ENCODE data around the gene MVB12B. TPM values are rescaled to one million over a fixed set of nuclear protein-coding genes. Genes with fewer than 3 reads are reported as not detected.

Gene MVB12B
- total RNA-seq, 1 experiment from 2014 or later = 10.9 TPM

DNA sequence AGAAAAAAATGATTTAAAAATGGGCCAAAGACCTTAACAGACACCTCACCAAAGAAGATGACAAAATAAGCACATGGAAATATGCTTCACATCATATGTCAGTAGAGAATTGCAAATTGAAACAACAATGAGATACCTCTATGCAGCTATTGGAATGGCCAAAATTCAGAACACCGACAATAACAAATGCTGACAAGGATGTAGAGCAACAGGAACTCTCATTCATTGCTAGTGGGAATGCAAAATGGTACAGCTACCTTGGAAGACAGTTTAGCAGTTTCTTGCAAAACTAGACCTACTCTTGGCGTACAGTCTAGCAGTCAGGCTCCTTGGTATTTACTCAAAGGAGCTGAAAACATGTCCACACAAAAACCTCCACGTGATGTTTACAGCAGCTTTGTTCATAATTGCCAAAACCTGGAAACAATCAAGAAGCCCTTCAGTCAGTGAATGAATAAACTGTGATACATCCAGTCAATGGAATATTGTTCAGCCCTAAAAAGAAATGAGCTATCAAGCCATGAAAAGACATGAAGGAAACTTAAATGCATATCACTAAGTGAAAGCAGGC, 10.5 kb upstream of the MVB12B start:
- H3K4me2 ChIP-seq (ENCODE audit: low read length) = no peak overlapping the region
- H3K27ac ChIP-seq (ENCODE audit: low read depth, low read length) = no peak overlapping the region
- TF ChIP-seq SP1 (IDR thresholded peaks at IDR 0.05; ENCODE audit: low read depth) = no peak
- no peak for TF ChIP-seq CBX3 (IDR thresholded peaks at IDR 0.05; ENCODE audit: low read depth)
- TF ChIP-seq, protein P1, sequence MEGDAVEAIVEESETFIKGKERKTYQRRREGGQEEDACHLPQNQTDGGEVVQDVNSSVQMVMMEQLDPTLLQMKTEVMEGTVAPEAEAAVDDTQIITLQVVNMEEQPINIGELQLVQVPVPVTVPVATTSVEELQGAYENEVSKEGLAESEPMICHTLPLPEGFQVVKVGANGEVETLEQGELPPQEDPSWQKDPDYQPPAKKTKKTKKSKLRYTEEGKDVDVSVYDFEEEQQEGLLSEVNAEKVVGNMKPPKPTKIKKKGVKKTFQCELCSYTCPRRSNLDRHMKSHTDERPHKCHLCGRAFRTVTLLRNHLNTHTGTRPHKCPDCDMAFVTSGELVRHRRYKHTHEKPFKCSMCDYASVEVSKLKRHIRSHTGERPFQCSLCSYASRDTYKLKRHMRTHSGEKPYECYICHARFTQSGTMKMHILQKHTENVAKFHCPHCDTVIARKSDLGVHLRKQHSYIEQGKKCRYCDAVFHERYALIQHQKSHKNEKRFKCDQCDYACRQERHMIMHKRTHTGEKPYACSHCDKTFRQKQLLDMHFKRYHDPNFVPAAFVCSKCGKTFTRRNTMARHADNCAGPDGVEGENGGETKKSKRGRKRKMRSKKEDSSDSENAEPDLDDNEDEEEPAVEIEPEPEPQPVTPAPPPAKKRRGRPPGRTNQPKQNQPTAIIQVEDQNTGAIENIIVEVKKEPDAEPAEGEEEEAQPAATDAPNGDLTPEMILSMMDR (IDR thresholded peaks at IDR 0.05 in 2 of 3, conservative IDR thresholded peaks at IDR 0.05 in 1 of 3; ENCODE audit: borderline replicate concordance in 1 of 3, insufficient read depth in 1 of 3, low read depth in 2 of 3, low read length in 2 of 3) = no peak
- no TSS peak for BruUV-seq (replicated peaks)
- no peak for ATAC-seq
- intact Hi-C loops (cut with micrococcal nuclease) = loop anchor here (5.0 kb wide), 1 partner anchor 81 kb away; no protein-coding TSS in a partner anchor
- no peaks in the 10 kb centered on the region for H3K4me1 ChIP-seq (ENCODE audit: control insufficient read depth in 1 of 2, insufficient read depth in 2 of 2, low read length in 2 of 2)
- no peak overlapping the region for H2AFZ ChIP-seq (ENCODE audit: low read depth, low read length, poor library complexity, severe bottlenecking)
- no peaks in the 10 kb centered on the region for H3K9me2 ChIP-seq (ENCODE audit: insufficient read depth)
- no peaks in the 10 kb centered on the region for H4K20me1 ChIP-seq (ENCODE audit: insufficient read depth)
- CTCF ChIA-PET = interaction anchor here (0.9 kb wide), 1 partner anchor 82 kb away, joined by 3 read pairs; no protein-coding TSS in a partner anchor
- H3K27me3 ChIP-seq (ENCODE audit: insufficient read depth, low read length) = no peaks in the 10 kb centered on the region
- no peak overlapping the region for H3K9ac ChIP-seq (ENCODE audit: low read length)
- H3K4me3 ChIP-seq (replicated peaks in 1 of 2; ENCODE audit: low read depth in 1 of 2, low read length in 2 of 2) = no peak overlapping the region
- POLR2A ChIA-PET = no interaction called here
- DNase-seq (ENCODE audit: low read depth, low spot score) = no peak
- RAD21 ChIA-PET (ENCODE audit: low non-redundant PET in 1 of 2, low total read pairs in 2 of 2, uncharacterized antibody in 2 of 2, unreplicated experiment in 2 of 2) = no interaction called here
- H3K36me3 ChIP-seq (ENCODE audit: control insufficient read depth in 1 of 2, insufficient read depth in 2 of 2, low read length in 2 of 2) = no peaks in the 10 kb centered on the region
- H3K9me3 ChIP-seq (ENCODE audit: control insufficient read depth in 1 of 2, insufficient read depth in 1 of 2, low read depth in 1 of 2, low read length in 2 of 2) = no peaks in the 10 kb centered on the region
- no peaks in the 10 kb centered on the region for H3K79me2 ChIP-seq (ENCODE audit: insufficient read depth, low read length)

DNA sequence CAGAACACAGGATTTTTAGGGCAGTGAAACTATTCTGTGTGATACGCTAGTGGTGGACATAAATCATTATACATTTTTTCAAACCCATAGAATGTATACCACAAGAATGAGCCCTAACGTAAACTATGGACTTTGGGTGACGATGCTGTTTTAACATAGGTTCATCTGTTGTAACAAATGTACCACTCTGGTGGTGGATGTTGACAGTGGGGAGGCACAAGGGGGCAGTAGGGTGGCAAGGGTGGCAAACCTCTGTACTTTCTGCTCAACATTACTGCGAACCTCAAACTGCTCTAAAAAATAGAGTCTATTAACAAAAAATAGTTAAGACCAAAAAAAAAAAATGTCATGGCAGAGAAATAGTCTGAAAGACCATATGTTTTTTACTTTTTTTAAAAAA, 9.1 kb upstream of the MVB12B start:
- CTCF ChIA-PET = interaction anchor here (0.8 to 1.4 kb wide), 3 partner anchors 12 to 174 kb away, joined by 3 to 5 read pairs (median 4); no protein-coding TSS in a partner anchor
- Histone ChIP-seq H3K4me3 (replicated peaks in 1 of 2; ENCODE audit: low read depth in 1 of 2, low read length in 2 of 2) (no peak overlapping the region), H3K27me3 (ENCODE audit: insufficient read depth, low read length) (no peaks in the 10 kb centered on the region), H3K9me3 (ENCODE audit: control insufficient read depth in 1 of 2, insufficient read depth in 1 of 2, low read depth in 1 of 2, low read length in 2 of 2) (no peaks in the 10 kb centered on the region), H3K9ac (ENCODE audit: low read length) (no peak overlapping the region), H3K4me1 (ENCODE audit: control insufficient read depth in 1 of 2, insufficient read depth in 2 of 2, low read length in 2 of 2) (no peaks in the 10 kb centered on the region), H4K20me1 (ENCODE audit: insufficient read depth) (no peaks in the 10 kb centered on the region), H3K36me3 (ENCODE audit: control insufficient read depth in 1 of 2, insufficient read depth in 2 of 2, low read length in 2 of 2) (no peaks in the 10 kb centered on the region), H3K79me2 (ENCODE audit: insufficient read depth, low read length) (no peaks in the 10 kb centered on the region), H2AFZ (ENCODE audit: low read depth, low read length, poor library complexity, severe bottlenecking) (no peak overlapping the region), H3K27ac (ENCODE audit: low read depth, low read length) (no peak overlapping the region), H3K9me2 (ENCODE audit: insufficient read depth) (no peaks in the 10 kb centered on the region), H3K4me2 (ENCODE audit: low read length) (no peak overlapping the region)
- BruUV-seq (replicated peaks) = no TSS peak
- POLR2A ChIA-PET = no interaction called here
- RAD21 ChIA-PET (ENCODE audit: low non-redundant PET in 1 of 2, low total read pairs in 2 of 2, uncharacterized antibody in 2 of 2, unreplicated experiment in 2 of 2) = no interaction called here
- TF ChIP-seq JUND (IDR thresholded peaks at IDR 0.05) (no peak), CBX3 (IDR thresholded peaks at IDR 0.05; ENCODE audit: low read depth) (no peak), EGR1 (IDR thresholded peaks at IDR 0.05; ENCODE audit: low read depth) (no peak), SRF (IDR thresholded peaks at IDR 0.05; ENCODE audit: low read depth) (no peak), EZH2 (IDR thresholded peaks at IDR 0.05) (no peak), RAD21 (IDR thresholded peaks at IDR 0.05; ENCODE audit: low read depth) (peak; percentile 53), FOSL1 (IDR thresholded peaks at IDR 0.05; ENCODE audit: low read depth) (no peak), POLR2AphosphoS5 (IDR thresholded peaks at IDR 0.05; ENCODE audit: low read depth, low read length) (no peak)
- TF ChIP-seq, protein P1 (IDR thresholded peaks at IDR 0.05 in 2 of 3, conservative IDR thresholded peaks at IDR 0.05 in 1 of 3; ENCODE audit: borderline replicate concordance in 1 of 3, insufficient read depth in 1 of 3, low read depth in 2 of 3, low read length in 2 of 3) = peak; percentile 33 to 47 (median 34); a peak in 5 of 6 replicates
- intact Hi-C loops (cut with micrococcal nuclease) = loop anchor here (5.0 kb wide), 1 partner anchor 80 kb away; no protein-coding TSS in a partner anchor
- ATAC-seq (no peak), DNase-seq (ENCODE audit: low read depth, low spot score) (no peak)

Measured in HCT116 (cell line).